Femur (tissue), 1 donor: ENCODE results near the gene FEM1B.
A peak's percentile ranks its signal among the peaks of the same experiment; 100 is the strongest.

Source experiments
- DNase-seq: peaks from one replicate; pipeline ENCODE4 v3.0.0-alpha.2; 2017

FEM1B gene

DNA sequence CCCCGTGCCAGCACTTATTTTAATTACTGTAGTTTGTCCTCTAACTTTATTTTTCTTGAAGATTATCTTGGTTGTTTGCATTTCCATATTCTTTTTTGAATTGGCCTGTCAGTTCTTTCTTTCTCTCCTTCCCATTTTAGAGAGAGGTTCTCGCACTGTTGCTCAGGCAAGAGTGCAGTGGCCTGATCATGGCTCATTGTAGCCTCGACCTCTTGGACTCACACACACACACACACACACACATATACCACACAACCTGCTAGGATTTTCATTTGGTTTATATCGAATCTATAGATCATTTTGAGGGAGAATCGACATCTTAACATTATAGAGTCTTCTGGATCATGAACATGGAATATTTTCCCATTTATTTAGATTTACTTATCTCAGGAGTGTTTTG, 8.7 kb downstream of the FEM1B start:
- no peak for DNase-seq

DNA sequence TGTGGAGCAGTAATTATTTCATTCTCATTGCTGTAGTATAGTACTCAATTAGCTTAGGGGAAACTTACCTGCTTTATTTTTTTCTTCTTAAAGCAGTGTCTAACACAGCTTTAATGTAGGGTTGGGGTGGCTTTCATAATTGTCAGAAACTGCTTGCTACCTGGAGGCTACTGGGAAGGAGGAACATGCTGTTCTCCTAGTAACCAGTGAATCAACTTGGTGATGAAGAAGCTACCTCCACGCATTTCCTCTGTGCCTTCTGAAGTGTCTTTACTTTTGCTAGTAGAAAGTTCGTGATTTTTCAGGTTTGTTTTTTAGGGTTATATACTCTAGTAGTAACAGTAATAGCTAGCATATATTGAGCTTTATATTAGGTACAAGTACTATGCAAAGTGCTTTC, 11.5 kb downstream of the FEM1B start:
- DNase-seq, result no peak

DNA sequence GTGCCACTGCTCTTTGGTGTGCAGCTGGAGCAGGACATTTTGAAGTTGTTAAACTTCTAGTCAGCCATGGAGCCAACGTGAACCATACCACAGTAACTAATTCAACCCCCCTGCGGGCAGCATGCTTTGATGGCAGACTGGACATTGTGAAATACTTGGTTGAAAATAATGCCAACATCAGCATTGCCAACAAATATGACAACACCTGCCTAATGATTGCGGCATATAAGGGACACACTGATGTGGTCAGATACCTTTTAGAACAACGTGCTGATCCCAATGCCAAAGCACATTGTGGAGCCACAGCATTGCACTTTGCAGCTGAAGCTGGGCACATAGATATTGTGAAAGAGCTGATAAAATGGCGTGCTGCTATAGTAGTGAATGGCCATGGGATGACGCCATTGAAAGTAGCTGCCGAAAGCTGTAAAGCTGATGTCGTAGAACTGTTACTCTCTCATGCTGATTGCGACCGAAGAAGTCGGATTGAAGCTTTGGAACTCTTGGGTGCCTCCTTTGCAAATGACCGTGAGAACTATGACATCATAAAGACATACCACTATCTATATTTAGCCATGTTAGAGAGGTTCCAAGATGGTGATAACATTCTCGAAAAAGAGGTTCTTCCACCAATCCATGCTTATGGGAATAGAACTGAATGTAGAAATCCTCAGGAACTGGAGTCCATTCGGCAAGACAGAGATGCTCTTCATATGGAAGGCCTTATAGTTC, 12.2 kb downstream of the FEM1B start:
- DNase-seq, result no peak

GRCh38 chr15:68290715-68291114, 13.2 kb downstream of the FEM1B start:
- no peak for DNase-seq

GRCh38 chr15:68292157-68292781, 14.7 kb downstream of the FEM1B start:
- DNase-seq, result no peak

- no peak for DNase-seq
Measured at GRCh38 chr15:68292967-68293366, 15.4 kb downstream of the FEM1B start.

DNA sequence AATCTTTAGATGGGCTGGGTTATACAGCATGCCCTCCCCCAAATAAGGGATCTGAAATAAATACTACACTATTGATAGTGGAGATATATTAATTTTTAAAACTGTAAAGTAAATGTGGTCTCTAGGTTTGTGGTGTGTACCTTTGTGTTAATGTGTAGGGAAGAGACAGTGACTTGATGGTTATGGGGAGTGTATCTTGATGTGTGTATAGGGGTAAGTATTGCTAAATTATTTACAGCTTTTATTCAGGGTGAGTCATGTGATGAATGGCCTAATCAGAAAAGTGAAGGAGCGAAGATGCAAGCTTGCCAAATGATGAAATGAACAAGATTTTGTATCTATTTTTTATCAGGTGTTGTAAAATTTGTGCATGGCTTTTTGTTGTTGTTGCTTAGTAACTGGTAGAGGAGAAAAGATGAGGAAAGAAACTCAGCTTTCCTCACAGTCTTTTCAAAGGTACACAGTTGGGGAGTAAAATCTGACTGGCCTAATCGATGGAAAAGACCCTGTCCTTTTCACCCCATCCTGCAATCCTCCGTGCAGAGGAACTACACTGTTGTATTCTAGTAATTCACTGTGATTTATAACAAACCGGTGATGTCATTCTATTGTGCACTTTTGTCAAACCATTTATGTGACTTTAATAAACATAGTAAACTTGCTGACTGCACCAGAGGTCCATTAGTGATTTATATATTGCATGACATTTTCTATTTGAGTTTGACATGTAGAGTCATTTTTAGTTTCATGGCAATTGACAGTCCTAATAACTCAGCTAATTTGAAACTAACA, 17.7 kb downstream of the FEM1B start:
- no peak for DNase-seq

- no peak for DNase-seq
Measured at GRCh38 chr15:68298336-68298735, 20.8 kb downstream of the FEM1B start.

- no peak for DNase-seq
Measured at GRCh38 chr15:68298882-68299381, 21.4 kb downstream of the FEM1B start.

DNA sequence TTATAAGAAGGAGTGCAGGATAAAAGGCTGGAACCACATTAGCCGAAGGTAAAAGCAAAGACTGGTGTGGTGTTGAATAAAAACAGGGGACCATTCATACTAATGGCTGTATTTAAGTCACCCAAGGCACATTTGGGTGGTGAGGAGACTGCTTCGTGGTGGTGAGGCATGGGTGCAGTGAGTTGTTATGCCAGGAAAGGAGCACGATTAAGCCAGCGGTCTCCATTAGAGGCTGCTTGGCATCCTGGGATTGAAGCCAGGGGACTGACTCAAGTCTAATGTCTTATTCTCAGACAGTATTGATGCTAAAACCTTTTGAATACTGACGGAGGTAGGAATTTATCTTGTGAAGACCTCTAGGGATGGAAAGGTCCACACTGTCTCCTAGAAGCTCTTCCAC, 21.9 kb downstream of the FEM1B start:
- no peak for DNase-seq

GRCh38 chr15:68300115-68300940, 22.8 kb downstream of the FEM1B start:
- DNase-seq, result no peak

DNA sequence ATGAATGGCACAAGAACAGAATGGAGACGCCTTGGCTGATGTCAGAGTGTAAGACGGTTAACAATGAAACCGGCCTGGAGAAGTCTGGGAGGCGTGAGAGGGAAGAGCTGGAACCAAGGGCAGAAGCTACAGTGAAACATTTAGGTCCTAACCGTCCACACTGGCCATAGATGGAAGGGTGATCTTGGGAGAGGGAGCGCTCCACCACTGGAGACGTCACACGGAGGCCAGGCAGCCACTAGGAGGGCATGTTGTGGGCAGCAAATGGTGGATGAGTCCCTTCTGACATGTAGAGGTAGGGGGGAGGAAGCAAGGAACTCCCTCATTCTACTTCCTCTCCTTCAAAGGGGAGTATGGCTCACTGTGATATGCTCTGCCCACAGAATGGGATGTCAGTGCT, 23.8 kb downstream of the FEM1B start:
- DNase-seq, result no peak

GRCh38 chr15:68302729-68303128, 25.2 kb downstream of the FEM1B start:
- no peak for DNase-seq

DNA sequence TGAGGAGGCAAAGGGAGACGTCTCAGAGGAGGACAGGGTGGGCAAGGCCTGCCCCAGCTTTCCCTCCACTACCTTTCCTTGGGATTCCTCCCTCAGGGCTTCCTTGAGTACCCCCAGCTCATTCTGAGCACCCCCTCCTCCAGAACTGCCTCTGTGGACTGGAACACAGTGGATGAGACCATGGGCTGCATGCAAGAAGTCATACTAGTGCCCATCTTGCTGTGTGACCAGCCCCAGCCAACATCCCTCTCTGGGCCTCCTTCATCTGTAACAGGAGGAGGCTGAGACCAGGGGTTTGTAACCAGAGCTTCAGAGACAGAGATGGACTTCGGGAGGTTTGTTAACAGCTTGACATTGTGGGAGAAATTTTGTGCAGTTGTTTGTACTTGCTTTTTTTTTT, 25.6 kb downstream of the FEM1B start:
- no peak for DNase-seq

GRCh38 chr15:68303560-68304436, 26.3 kb downstream of the FEM1B start:
- DNase-seq, result no peak

GRCh38 chr15:68304589-68305337, 27.2 kb downstream of the FEM1B start:
- no peak for DNase-seq

- DNase-seq, result no peak
Measured at GRCh38 chr15:68305420-68305871, 27.9 kb downstream of the FEM1B start.

DNA sequence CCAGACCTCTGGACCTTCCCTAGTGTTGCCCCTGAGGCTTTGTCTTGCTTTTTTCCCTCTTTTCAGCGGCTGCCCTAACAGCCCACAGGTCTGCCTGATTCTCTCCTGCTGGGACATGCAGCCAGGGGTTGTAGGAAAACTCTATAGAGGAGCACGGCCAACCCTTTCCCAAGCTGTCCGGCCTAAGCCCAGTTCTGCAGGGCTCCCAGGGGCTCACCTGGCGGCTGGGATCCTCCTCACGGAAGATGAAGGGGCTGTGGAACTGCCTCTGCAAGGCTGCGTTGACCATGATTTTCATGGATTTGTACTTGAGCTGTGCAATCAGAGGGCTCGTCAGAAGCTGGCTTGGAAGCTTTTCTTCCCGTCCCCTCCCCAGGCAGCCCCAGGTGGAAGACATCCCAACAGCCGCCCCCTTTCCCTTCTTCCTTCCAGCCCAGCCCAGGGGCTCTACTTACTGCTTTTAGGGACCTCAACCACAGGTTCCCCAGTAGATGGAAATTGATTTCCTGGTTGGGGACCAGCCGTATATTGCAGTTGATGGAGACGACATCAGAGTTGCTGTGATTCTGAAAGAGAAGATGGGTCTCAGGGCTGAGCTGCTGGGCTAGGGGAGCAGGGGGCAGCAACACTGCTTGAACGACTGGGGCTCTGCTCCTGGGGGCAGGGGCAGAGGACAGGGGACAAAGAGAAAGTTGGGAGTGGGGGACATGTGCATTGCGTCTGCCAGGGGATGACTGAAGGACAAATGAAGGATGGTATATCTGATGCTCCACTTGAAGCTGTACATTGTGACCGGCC, 29.8 kb downstream of the FEM1B start:
- no peak for DNase-seq

DNA sequence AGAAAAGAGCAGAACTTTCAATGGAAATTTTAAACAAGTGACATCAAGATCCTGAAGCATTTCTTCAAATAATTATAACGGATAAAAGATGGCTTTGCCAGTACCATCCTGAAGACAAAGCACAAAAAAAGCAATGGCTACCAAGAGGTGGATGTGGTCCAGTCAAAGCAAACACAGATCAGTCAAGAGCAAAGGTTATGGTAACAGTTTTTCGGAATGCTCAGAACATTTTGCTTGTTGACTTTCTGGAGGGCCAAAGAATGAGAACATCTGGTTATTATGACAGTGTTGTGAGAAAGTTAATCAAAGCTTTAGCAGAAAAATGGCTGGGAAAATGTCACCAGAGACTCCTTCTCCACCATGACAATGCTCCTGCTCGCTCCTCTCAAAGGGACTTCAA, 31.5 kb downstream of the FEM1B start:
- DNase-seq, result no peak

GRCh38 chr15:68310178-68310803, 32.7 kb downstream of the FEM1B start:
- peak; percentile 46 for DNase-seq
